Natural killer cell (primary cell): Measurements from ENCODE around the gene AP4S1. TPM values are rescaled to one million over a fixed set of nuclear protein-coding genes. Genes with fewer than 3 reads are reported as not detected.

Source experiments
- ATAC-seq, 3 donors: fragments of 150-1000 bp in 2 of 3; fragments of 200-7000 bp in 1 of 3; cut with Tn5 transposase; 1 replicate in 1 of 3; 2 replicates in 2 of 3; pipeline ENCODE4 v1.10.0; 2021; ENCODE audit warnings: mild to moderate bottlenecking in 2 of 3, moderate library complexity in 2 of 3
- DNase-seq, 2 donors: peaks; one replicate each; pipeline versions ENCODE4 v3.0.0 to v3.0.0-alpha.2; 2013 to 2021; ENCODE audit warnings: mixed read lengths in 1 of 2
- H3K27ac ChIP-seq: one replicate; pipeline ENCODE4 v1.5.1; 2013; ENCODE audit warnings: mild to moderate bottlenecking, low read length
- H3K27me3 ChIP-seq: one replicate; pipeline ENCODE4 v1.6.1; 2013; ENCODE audit warnings: low read length; ENCODE audit not compliant: control insufficient read depth, insufficient read depth
- H3K36me3 ChIP-seq: one replicate; pipeline ENCODE4 v1.6.1; 2013; ENCODE audit warnings: low read length; ENCODE audit not compliant: control insufficient read depth, insufficient read depth
- H3K4me1 ChIP-seq: one replicate; pipeline ENCODE4 v1.6.1; 2013; ENCODE audit warnings: low read length; ENCODE audit not compliant: control insufficient read depth, insufficient read depth
- H3K4me3 ChIP-seq: one replicate; pipeline ENCODE4 v1.5.1; 2013; ENCODE audit warnings: low read length
- H3K9me3 ChIP-seq: one replicate; pipeline ENCODE4 v1.6.1; 2013; ENCODE audit warnings: low read length; ENCODE audit not compliant: control insufficient read depth, insufficient read depth
- H3K27ac Mint-ChIP-seq, 2 donors: one replicate each; pipeline ENCODE4 v1.8.0; 2022; ENCODE audit warnings: mild to moderate bottlenecking in 2 of 2, mixed read lengths in 2 of 2, moderate library complexity in 1 of 2
- H3K27me3 Mint-ChIP-seq, 2 donors: one replicate each; pipeline ENCODE4 v1.8.0; 2022; ENCODE audit warnings: low read depth in 2 of 2, mixed read lengths in 2 of 2
- H3K36me3 Mint-ChIP-seq: one replicate; pipeline ENCODE4 v1.8.0; 2022; ENCODE audit warnings: mixed read lengths
- H3K4me1 Mint-ChIP-seq, 2 donors: one replicate each; pipeline ENCODE4 v1.8.0; 2022; ENCODE audit warnings: mixed read lengths in 2 of 2
- H3K4me3 Mint-ChIP-seq: one replicate; pipeline ENCODE4 v1.8.0; 2022; ENCODE audit warnings: mild to moderate bottlenecking, moderate library complexity, mixed read lengths
- H3K9me3 Mint-ChIP-seq, 2 donors: one replicate each; pipeline ENCODE4 v1.8.0; 2022; ENCODE audit warnings: mixed read lengths in 2 of 2
- WGBS: methylation state at CpG from one replicate; pipeline ENCODE4 v1.1.7; 2013; ENCODE audit warnings: missing lambda C conversion rate; ENCODE audit not compliant: insufficient coverage; 5-methylcytosine and 5-hydroxymethylcytosine counted together
- intact Hi-C: fragments of 100-400 bp; cut with micrococcal nuclease; formaldehyde crosslinking; loops from one replicate; pipeline ENCODE4 v1.14.2; 2022
- total RNA-seq, 4 donors: library from RNA; stranded (reverse); fragments of 120-200 nt in 1 of 4; gene quantifications; one replicate each; pipeline versions ENCODE4 v1.2.3 to v1.2.4, GENCODE V29; 2013 to 2022
- TF ChIP-seq, protein P1 (sequence below): fragments of 200-600 bp; IDR thresholded peaks from one replicate; pipeline ENCODE4 v1.8.0; 2022; ENCODE audit warnings: antibody characterized with exemption

The AP4S1 gene
- total RNA-seq, 3 donors from 2014 or later (not counting 1 experiment from before 2014, with no cell fraction given): 10.6 to 12.7 (median 12.4) TPM

DNA sequence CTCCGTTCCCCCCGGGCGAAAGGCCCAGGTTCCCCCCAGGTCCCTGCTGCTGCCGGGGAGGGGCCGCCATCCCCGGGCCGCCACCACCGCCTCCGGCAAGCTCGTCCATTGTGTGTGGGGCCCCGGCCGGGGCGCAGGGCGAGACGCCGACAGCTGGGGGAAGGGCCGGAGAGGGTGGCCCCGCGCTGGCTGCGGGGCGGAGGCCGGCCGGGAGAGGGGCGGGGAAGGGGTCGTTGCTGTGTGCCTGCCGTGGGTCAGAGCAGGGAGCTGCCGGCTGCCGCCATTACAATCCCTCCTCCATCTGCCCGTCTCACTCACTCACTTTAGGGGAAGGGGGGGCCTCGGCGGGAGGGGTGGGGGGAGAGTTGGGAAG, 614 bp downstream of the AP4S1 start, which contains the start of gene STRN3:
TSS of gene STRN3 (minus strand) at position 303 of the 373 bp plus-strand sequence. CDS start at position 109, 194 bp downstream.
- H3K4me1 Mint-ChIP-seq: peaks cover 35 to 41% of the 10 kb centered on the region in 2 donors
- intact Hi-C loops: loop anchor here (1.0 to 10.0 kb wide), 3 partner anchors 101 to 539 kb away; partner anchors contain the start of genes HECTD1 and NUBPL
- peaks cover 6% of the 10 kb centered on the region for H3K4me1 ChIP-seq
- no peaks in the 10 kb centered on the region for H3K27me3 Mint-ChIP-seq
- peak within 1 kb of the TSS; percentile 60 for H3K4me3 ChIP-seq
- under 1% methylated on average over 24 of the region's 31 CpGs for WGBS
- ATAC-seq: no peak
- no peak for DNase-seq
- H3K36me3 Mint-ChIP-seq: no peaks in the 10 kb centered on the region
- peak within 1 kb of the TSS; percentile 95 for H3K4me3 Mint-ChIP-seq
- H3K27me3 ChIP-seq: no peaks in the 10 kb centered on the region
- TF ChIP-seq, protein P1, sequence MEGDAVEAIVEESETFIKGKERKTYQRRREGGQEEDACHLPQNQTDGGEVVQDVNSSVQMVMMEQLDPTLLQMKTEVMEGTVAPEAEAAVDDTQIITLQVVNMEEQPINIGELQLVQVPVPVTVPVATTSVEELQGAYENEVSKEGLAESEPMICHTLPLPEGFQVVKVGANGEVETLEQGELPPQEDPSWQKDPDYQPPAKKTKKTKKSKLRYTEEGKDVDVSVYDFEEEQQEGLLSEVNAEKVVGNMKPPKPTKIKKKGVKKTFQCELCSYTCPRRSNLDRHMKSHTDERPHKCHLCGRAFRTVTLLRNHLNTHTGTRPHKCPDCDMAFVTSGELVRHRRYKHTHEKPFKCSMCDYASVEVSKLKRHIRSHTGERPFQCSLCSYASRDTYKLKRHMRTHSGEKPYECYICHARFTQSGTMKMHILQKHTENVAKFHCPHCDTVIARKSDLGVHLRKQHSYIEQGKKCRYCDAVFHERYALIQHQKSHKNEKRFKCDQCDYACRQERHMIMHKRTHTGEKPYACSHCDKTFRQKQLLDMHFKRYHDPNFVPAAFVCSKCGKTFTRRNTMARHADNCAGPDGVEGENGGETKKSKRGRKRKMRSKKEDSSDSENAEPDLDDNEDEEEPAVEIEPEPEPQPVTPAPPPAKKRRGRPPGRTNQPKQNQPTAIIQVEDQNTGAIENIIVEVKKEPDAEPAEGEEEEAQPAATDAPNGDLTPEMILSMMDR: no peak
- H3K9me3 ChIP-seq: no peaks in the 10 kb centered on the region
- H3K36me3 ChIP-seq: peaks cover 1% of the 10 kb centered on the region
- no peaks in the 10 kb centered on the region for H3K9me3 Mint-ChIP-seq
- peak within 1 kb of the TSS; percentile 95 to 96 for H3K27ac Mint-ChIP-seq
- peak within 1 kb of the TSS; percentile 92 for H3K27ac ChIP-seq

DNA sequence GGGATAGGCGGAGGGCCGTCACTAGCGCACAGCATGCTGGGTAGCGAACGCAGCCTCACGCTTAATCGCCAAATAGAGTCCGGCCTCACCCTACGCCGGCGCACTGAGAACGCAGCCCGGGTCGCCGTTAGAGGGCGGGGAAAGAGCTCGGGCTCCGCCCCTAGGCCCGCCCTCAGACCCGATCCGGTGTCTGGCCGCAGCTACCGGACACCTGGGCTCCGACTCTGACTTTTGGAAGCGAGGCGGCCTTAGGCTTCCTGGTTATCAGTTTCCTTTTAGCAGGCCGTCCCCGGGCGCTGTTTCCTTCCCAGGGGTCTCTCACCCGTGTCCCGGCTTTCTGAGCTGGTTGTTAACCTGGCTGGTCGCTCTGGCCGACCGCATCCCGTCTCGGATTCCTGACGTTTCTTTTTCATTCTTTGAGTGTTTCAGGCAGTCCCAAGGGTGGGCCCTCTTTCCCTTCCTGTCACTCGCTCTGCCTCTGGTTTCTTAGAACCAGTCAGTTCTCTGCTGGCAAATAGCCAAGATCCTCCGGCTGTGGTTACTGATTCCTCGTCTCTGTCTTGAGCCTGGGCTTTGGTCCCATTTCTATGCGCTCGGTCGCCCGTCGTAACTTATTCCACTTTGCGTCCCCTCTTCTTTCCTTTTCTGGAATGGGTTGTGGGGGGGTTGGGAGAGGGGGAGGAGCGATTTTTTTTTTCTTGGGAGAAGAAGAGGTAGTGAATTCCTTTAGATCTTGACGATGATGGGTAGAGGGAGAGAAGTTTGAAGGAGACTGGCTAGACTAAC, 1.2 kb downstream of the AP4S1 start:
- Mint-ChIP-seq H3K9me3 (no peaks in the 10 kb centered on the region), H3K27me3 (no peaks in the 10 kb centered on the region), H3K36me3 (no peaks in the 10 kb centered on the region), H3K4me3 (peak overlapping the region; percentile 95), H3K27ac (peak overlapping the region; percentile 95 to 96), H3K4me1 (peaks cover 30 to 35% of the 10 kb centered on the region in 2 donors)
- TF ChIP-seq, protein P1: no peak
- intact Hi-C loops: loop anchor here (1.0 to 10.0 kb wide), 3 partner anchors 101 to 538 kb away; partner anchors contain the start of genes HECTD1 and NUBPL
- under 1% methylated on average over 47 of the region's 48 CpGs for WGBS
- Histone ChIP-seq H3K4me1 (peaks cover 6% of the 10 kb centered on the region), H3K27me3 (no peaks in the 10 kb centered on the region), H3K9me3 (no peaks in the 10 kb centered on the region), H3K4me3 (peak overlapping the region; percentile 60), H3K27ac (peak overlapping the region; percentile 92), H3K36me3 (no peaks in the 10 kb centered on the region)
- ATAC-seq: peak; percentile 92 to 99 (median 95)
- DNase-seq: peak; percentile 89 to 95

DNA sequence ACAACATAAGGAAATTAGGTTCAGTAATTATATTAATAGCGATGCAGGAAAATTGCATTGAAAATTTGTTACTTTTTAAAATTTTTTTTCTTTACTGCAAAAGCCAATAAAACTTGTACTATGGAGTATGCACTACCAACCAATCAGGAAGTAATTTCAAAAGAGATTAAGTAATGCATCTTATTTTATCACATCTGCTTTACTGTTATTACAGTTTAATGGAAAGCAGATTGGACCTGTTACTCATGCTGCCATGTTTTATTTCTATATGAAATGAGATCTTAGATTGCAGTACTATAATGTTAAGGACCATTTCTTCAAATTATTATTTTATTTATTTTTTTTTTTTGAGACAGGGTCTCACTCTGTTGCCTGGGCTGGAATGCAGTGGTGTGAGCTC, 2.4 kb downstream of the AP4S1 start:
- TF ChIP-seq, protein P1: no peak
- DNase-seq (no peak), ATAC-seq (no peak)
- H3K27me3 ChIP-seq: no peaks in the 10 kb centered on the region
- no peaks in the 10 kb centered on the region for H3K9me3 ChIP-seq
- H3K36me3 Mint-ChIP-seq: no peaks in the 10 kb centered on the region
- peaks cover 29 to 30% of the 10 kb centered on the region in 2 donors for H3K4me1 Mint-ChIP-seq
- H3K36me3 ChIP-seq: no peaks in the 10 kb centered on the region
- H3K27me3 Mint-ChIP-seq: no peaks in the 10 kb centered on the region
- WGBS: no CpG with 5 or more reads among the region's 1 CpG
- peaks cover 6% of the 10 kb centered on the region for H3K4me1 ChIP-seq
- H3K27ac Mint-ChIP-seq: peak overlapping the region in 1 of 2 donors; percentile 95
- no peak overlapping the region for H3K4me3 ChIP-seq
- H3K4me3 Mint-ChIP-seq: no peak overlapping the region
- H3K9me3 Mint-ChIP-seq: no peaks in the 10 kb centered on the region
- no peak overlapping the region for H3K27ac ChIP-seq
- intact Hi-C loops: loop anchor here (5.0 to 10.0 kb wide), 2 partner anchors 179 to 537 kb away; partner anchors contain the start of genes HECTD1 and NUBPL
